ENCODE measurements around the gene CMIP. TPM values are rescaled to one million over a fixed set of nuclear protein-coding genes. Genes with fewer than 3 reads are reported as not detected.

CMIP gene
- total RNA-seq, 1 experiment from 2014 or later: 4.9 TPM

GRCh38 chr16:81629034-81629802 lies 184.6 kb downstream of the CMIP start:
- DNase-seq (ENCODE audit: extremely low read depth, low read depth): no peak

GRCh38 chr16:81629896-81630634 lies 185.5 kb downstream of the CMIP start:
- DNase-seq (ENCODE audit: extremely low read depth, low read depth): no peak

- DNase-seq (ENCODE audit: extremely low read depth, low read depth): no peak
Observed at GRCh38 chr16:81630635-81631031, 186.0 kb downstream of the CMIP start.

- no peak for DNase-seq (ENCODE audit: extremely low read depth, low read depth)
Observed at GRCh38 chr16:81632392-81633146, 188.0 kb downstream of the CMIP start.

- no peak for DNase-seq (ENCODE audit: extremely low read depth, low read depth)
Observed at GRCh38 chr16:81633147-81633619, 188.6 kb downstream of the CMIP start.

- DNase-seq (ENCODE audit: extremely low read depth, low read depth): no peak
Observed at GRCh38 chr16:81633680-81634379, 189.2 kb downstream of the CMIP start.

GRCh38 chr16:81634380-81635062 lies 189.9 kb downstream of the CMIP start:
- no peak for DNase-seq (ENCODE audit: extremely low read depth, low read depth)

GRCh38 chr16:81635063-81635937 lies 190.7 kb downstream of the CMIP start:
- DNase-seq (ENCODE audit: extremely low read depth, low read depth): no peak

GRCh38 chr16:81636298-81636993 lies 191.8 kb downstream of the CMIP start:
- DNase-seq (ENCODE audit: extremely low read depth, low read depth): no peak

GRCh38 chr16:81637336-81638235 lies 193.0 kb downstream of the CMIP start:
- no peak for DNase-seq (ENCODE audit: extremely low read depth, low read depth)

- DNase-seq (ENCODE audit: extremely low read depth, low read depth): no peak
Observed at GRCh38 chr16:81638286-81638945, 193.8 kb downstream of the CMIP start.

GRCh38 chr16:81639348-81639747 lies 194.7 kb downstream of the CMIP start:
- no peak for DNase-seq (ENCODE audit: extremely low read depth, low read depth)

GRCh38 chr16:81639931-81640680 lies 195.5 kb downstream of the CMIP start:
- no peak for DNase-seq (ENCODE audit: extremely low read depth, low read depth)

GRCh38 chr16:81640681-81641070 lies 196.1 kb downstream of the CMIP start:
- no peak for DNase-seq (ENCODE audit: extremely low read depth, low read depth)

- no peak for DNase-seq (ENCODE audit: extremely low read depth, low read depth)
Observed at GRCh38 chr16:81641395-81642106, 196.9 kb downstream of the CMIP start.

GRCh38 chr16:81642107-81642436 lies 197.5 kb downstream of the CMIP start:
- no peak for DNase-seq (ENCODE audit: extremely low read depth, low read depth)

All from NCI-H460 (cell line).